PC-3 (cell line): Measurements from ENCODE around the gene MGST1.

Experiments
- EZH2 ChIP-seq: fragments of 300-600 bp; sonication (generic); IDR thresholded peaks from one replicate; pipeline ENCODE4 v1.6.1; 2017; ENCODE audit warnings: antibody characterized with exemption, mild to moderate bottlenecking, low read length; ENCODE audit not compliant: unreplicated experiment
- EZH2phosphoT487 ChIP-seq: fragments of 300-600 bp; sonication (generic); IDR thresholded peaks from 2 replicates; pipeline ENCODE4 v1.6.1; 2018; ENCODE audit warnings: mild to moderate bottlenecking, antibody characterized with exemption, low read length, borderline replicate concordance
- TF ChIP-seq, protein P1 (sequence below): fragments of 300-600 bp; sonication (generic); conservative IDR thresholded peaks from 2 replicates; pipeline ENCODE4 v1.5.1; 2017; ENCODE audit warnings: antibody characterized with exemption, low read depth, mild to moderate bottlenecking, low read length

DNA sequence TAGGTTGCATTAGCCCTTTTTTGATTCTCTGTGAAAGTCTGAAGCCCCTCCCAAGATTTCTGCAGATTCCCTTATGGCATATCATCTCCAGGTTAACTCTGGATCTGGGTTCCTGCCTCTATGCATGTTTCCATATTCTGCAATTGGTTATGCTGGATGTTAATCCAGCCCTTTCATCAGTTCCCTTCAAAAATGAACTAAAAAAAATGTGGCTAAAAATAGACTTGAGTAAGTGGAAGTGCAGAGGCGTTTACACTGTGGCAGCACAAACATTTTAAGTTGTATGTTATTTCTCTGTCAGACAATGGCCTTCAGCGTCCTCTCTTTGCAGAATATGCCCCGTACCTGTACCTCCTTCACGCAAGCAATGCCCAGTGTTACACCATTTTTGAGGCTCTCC is 11.4 kb downstream of the MGST1 start:
- TF ChIP-seq, protein P1, sequence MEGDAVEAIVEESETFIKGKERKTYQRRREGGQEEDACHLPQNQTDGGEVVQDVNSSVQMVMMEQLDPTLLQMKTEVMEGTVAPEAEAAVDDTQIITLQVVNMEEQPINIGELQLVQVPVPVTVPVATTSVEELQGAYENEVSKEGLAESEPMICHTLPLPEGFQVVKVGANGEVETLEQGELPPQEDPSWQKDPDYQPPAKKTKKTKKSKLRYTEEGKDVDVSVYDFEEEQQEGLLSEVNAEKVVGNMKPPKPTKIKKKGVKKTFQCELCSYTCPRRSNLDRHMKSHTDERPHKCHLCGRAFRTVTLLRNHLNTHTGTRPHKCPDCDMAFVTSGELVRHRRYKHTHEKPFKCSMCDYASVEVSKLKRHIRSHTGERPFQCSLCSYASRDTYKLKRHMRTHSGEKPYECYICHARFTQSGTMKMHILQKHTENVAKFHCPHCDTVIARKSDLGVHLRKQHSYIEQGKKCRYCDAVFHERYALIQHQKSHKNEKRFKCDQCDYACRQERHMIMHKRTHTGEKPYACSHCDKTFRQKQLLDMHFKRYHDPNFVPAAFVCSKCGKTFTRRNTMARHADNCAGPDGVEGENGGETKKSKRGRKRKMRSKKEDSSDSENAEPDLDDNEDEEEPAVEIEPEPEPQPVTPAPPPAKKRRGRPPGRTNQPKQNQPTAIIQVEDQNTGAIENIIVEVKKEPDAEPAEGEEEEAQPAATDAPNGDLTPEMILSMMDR = no peak
- TF ChIP-seq EZH2 (no peak), EZH2phosphoT487 (no peak)
